H9 (cell line): ENCODE measurements around the gene ACAA2. TPM values are rescaled to one million over a fixed set of nuclear protein-coding genes. Genes with fewer than 3 reads are reported as not detected.

Experiments used
- DNase-seq: peaks from one replicate; pipeline ENCODE4 v3.0.0-alpha.2; 2017
- H2AFZ ChIP-seq: one replicate; pipeline ENCODE4 v1.6.1; 2013; ENCODE audit warnings: mild to moderate bottlenecking, low read length, control low read depth, moderate library complexity
- H2AK5ac ChIP-seq: 2 replicates; pipeline ENCODE4 v1.6.1; 2013; ENCODE audit warnings: low read length, control low read depth, mixed read lengths; ENCODE audit not compliant: insufficient read length
- H2BK120ac ChIP-seq: one replicate; pipeline ENCODE4 v1.6.1; 2013; ENCODE audit warnings: low read depth, mild to moderate bottlenecking, low read length, control low read depth, inconsistent platforms; ENCODE audit not compliant: poor library complexity, severe bottlenecking
- H2BK12ac ChIP-seq: 2 replicates; pipeline ENCODE4 v1.6.1; 2013; ENCODE audit warnings: low read length, control low read depth, mixed read lengths, low read depth; ENCODE audit not compliant: insufficient read length
- H2BK15ac ChIP-seq: 2 replicates; pipeline ENCODE4 v1.6.1; 2013; ENCODE audit warnings: low read depth, low read length, control low read depth
- H2BK20ac ChIP-seq: one replicate; pipeline ENCODE4 v1.6.1; 2013; ENCODE audit warnings: low read depth, mild to moderate bottlenecking, low read length, control low read depth, inconsistent platforms; ENCODE audit not compliant: poor library complexity, severe bottlenecking
- H2BK5ac ChIP-seq: 2 replicates; pipeline ENCODE4 v1.6.1; 2013; ENCODE audit warnings: low read length, control low read depth, mixed read lengths; ENCODE audit not compliant: insufficient read length
- H3K14ac ChIP-seq: 2 replicates; pipeline ENCODE4 v1.6.1; 2013; ENCODE audit warnings: low read length, control low read depth; ENCODE audit not compliant: insufficient read depth
- H3K18ac ChIP-seq: 2 replicates; pipeline ENCODE4 v1.6.1; 2013; ENCODE audit warnings: low read depth, mild to moderate bottlenecking, mixed read lengths, low read length, control low read depth; ENCODE audit not compliant: insufficient read length
- H3K23ac ChIP-seq: 2 replicates; pipeline ENCODE4 v1.6.1; 2013; ENCODE audit warnings: low read length, control low read depth, mixed read lengths, low read depth; ENCODE audit not compliant: insufficient read length
- H3K23me2 ChIP-seq: 2 replicates; pipeline ENCODE4 v1.6.1; 2013; ENCODE audit warnings: low read depth, mild to moderate bottlenecking, mixed read lengths, low read length, control low read depth; ENCODE audit not compliant: insufficient read length, poor library complexity, severe bottlenecking
- H3K27ac ChIP-seq: 2 replicates; pipeline ENCODE4 v1.5.1; 2013; ENCODE audit warnings: low read length, control low read depth, mixed read lengths, low read depth; ENCODE audit not compliant: insufficient read length
- H3K27me3 ChIP-seq: 2 replicates; pipeline ENCODE4 v1.6.1; 2013; ENCODE audit warnings: low read length, control low read depth, inconsistent platforms; ENCODE audit not compliant: insufficient read depth
- H3K4ac ChIP-seq: 2 replicates; pipeline ENCODE4 v1.6.1; 2013; ENCODE audit warnings: low read depth, mild to moderate bottlenecking, control low read depth, inconsistent platforms, low read length, moderate library complexity
- H3K4me1 ChIP-seq: 2 replicates; pipeline ENCODE4 v1.6.1; 2013; ENCODE audit warnings: low read length, control low read depth, inconsistent platforms; ENCODE audit not compliant: insufficient read depth
- H3K4me2 ChIP-seq: 2 replicates; pipeline ENCODE4 v1.6.1; 2013; ENCODE audit warnings: low read length, control low read depth, mixed read lengths; ENCODE audit not compliant: insufficient read length, insufficient read depth
- H3K56ac ChIP-seq: 2 replicates; pipeline ENCODE4 v1.6.1; 2013; ENCODE audit warnings: low read depth, mild to moderate bottlenecking, mixed read lengths, low read length, control low read depth; ENCODE audit not compliant: insufficient read length
- H3K79me1 ChIP-seq: 2 replicates; pipeline ENCODE4 v1.6.1; 2013; ENCODE audit warnings: low read depth, mild to moderate bottlenecking, moderate library complexity, low read length, control low read depth, inconsistent platforms; ENCODE audit not compliant: insufficient read depth, poor library complexity, severe bottlenecking
- H3K79me2 ChIP-seq: 2 replicates; pipeline ENCODE4 v1.6.1; 2013; ENCODE audit warnings: low read length, control low read depth, inconsistent platforms; ENCODE audit not compliant: insufficient read depth
- H3K9ac ChIP-seq: 2 replicates; pipeline ENCODE4 v1.6.1; 2013; ENCODE audit warnings: low read length, control low read depth, mixed read lengths; ENCODE audit not compliant: insufficient read length; ENCODE audit errors: extremely low read depth
- H3K9me3 ChIP-seq: one replicate; pipeline ENCODE4 v1.6.1; 2013; ENCODE audit warnings: low read depth, low read length, inconsistent platforms; ENCODE audit not compliant: control insufficient read depth
- H3T11ph ChIP-seq: one replicate; pipeline ENCODE4 v1.6.1; 2013; ENCODE audit warnings: mild to moderate bottlenecking, low read length, control low read depth, inconsistent platforms
- H4K20me1 ChIP-seq: one replicate; pipeline ENCODE4 v1.6.1; 2013; ENCODE audit not compliant: control insufficient read depth, insufficient read length, insufficient read depth
- H4K5ac ChIP-seq: 2 replicates; pipeline ENCODE4 v1.6.1; 2013; ENCODE audit warnings: low read depth, mild to moderate bottlenecking, mixed read lengths, low read length, control low read depth; ENCODE audit not compliant: insufficient read length
- H4K8ac ChIP-seq: replicated peaks from 2 replicates; pipeline ENCODE4 v1.6.1; 2013; ENCODE audit warnings: low read length, control low read depth, mixed read lengths, low read depth; ENCODE audit not compliant: insufficient read length
- H4K91ac ChIP-seq: 2 replicates; pipeline ENCODE4 v1.6.1; 2013; ENCODE audit warnings: low read depth, mild to moderate bottlenecking, moderate library complexity, mixed read lengths, low read length, control low read depth; ENCODE audit not compliant: insufficient read length
- H3K27ac Mint-ChIP-seq, 3 experiments: 2 replicates in 2 of 3; 3 replicates in 1 of 3; pipeline ENCODE4 v1.8.0; 2020 to 2021; ENCODE audit warnings: mixed read lengths in 3 of 3, mild to moderate bottlenecking in 1 of 3, moderate library complexity in 1 of 3
- H3K27me3 Mint-ChIP-seq: 2 replicates; pipeline ENCODE4 v1.8.0; 2021; ENCODE audit warnings: low read depth, mild to moderate bottlenecking, moderate library complexity, mixed read lengths
- H3K36me3 Mint-ChIP-seq, 3 experiments: 2 replicates in 2 of 3; 3 replicates in 1 of 3; pipeline ENCODE4 v1.8.0; 2020 to 2021; ENCODE audit warnings: low read depth in 3 of 3, mixed read lengths in 3 of 3; ENCODE audit not compliant: insufficient read depth in 1 of 3
- H3K4me1 Mint-ChIP-seq, 2 experiments: 2 replicates each; pipeline ENCODE4 v1.8.0; 2020; ENCODE audit warnings: mixed read lengths in 2 of 2
- H3K4me3 Mint-ChIP-seq, 2 experiments: 2 replicates in 1 of 2; 3 replicates in 1 of 2; pipeline ENCODE4 v1.8.0; 2020 to 2021; ENCODE audit warnings: mild to moderate bottlenecking in 2 of 2, mixed read lengths in 2 of 2, moderate library complexity in 1 of 2
- H3K9me3 Mint-ChIP-seq, 2 experiments: 2 replicates in 1 of 2; 3 replicates in 1 of 2; pipeline ENCODE4 v1.8.0; 2020; ENCODE audit warnings: mild to moderate bottlenecking in 2 of 2, mixed read lengths in 2 of 2, moderate library complexity in 1 of 2
- CTCF ChIP-seq: fragments of 200-600 bp; sonication (generic); conservative IDR thresholded peaks from 3 replicates; pipeline ENCODE4 v1.8.0; 2021; ENCODE audit warnings: antibody characterized with exemption, mild to moderate bottlenecking
- WGBS: extraction: QIAGEN DNeasy Blood & Tissue Kit; methylation state at CpG from one replicate; pipeline ENCODE4 v1.1.7; 2013; ENCODE audit warnings: missing lambda C conversion rate, low lambda C conversion rate, mixed read lengths; ENCODE audit not compliant: insufficient read length; ENCODE audit errors: extremely low coverage; 5-methylcytosine and 5-hydroxymethylcytosine counted together
- total RNA-seq: library from RNA; stranded (reverse); gene quantifications from 2 replicates; pipeline ENCODE4 v1.2.1, GENCODE V29; 2021

Gene ACAA2
- total RNA-seq, 1 experiment from 2014 or later: 115 TPM

GRCh38 chr18:49844903-49845302, 31.6 kb upstream of the ACAA2 start:
- H2BK120ac ChIP-seq: no peak overlapping the region
- H3K9me3 ChIP-seq: no peaks in the 10 kb centered on the region
- no peak overlapping the region for H3K4me2 ChIP-seq
- H2BK20ac ChIP-seq: no peak overlapping the region
- H3K79me2 ChIP-seq: no peaks in the 10 kb centered on the region
- no peak overlapping the region for H3K27ac ChIP-seq
- no peak overlapping the region for H3K23ac ChIP-seq
- H2BK15ac ChIP-seq: no peak overlapping the region
- H2AK5ac ChIP-seq: no peak overlapping the region
- no peak overlapping the region for H3K56ac ChIP-seq
- no peak overlapping the region for H2BK5ac ChIP-seq
- no peak for DNase-seq
- no peak overlapping the region for H3K9ac ChIP-seq
- H4K91ac ChIP-seq: no peak overlapping the region
- H2AFZ ChIP-seq: no peak overlapping the region
- H3K27me3 ChIP-seq: no peaks in the 10 kb centered on the region
- no peak overlapping the region for H2BK12ac ChIP-seq
- no CpG with 5 or more reads among the region's 1 CpG for WGBS
- H4K20me1 ChIP-seq: no peaks in the 10 kb centered on the region
- Mint-ChIP-seq H3K36me3 (peaks cover 0 to 6% (median 0%) of the 10 kb centered on the region in 3 experiments; a peak in 3 of 7 replicates), H3K9me3 (no peaks in the 10 kb centered on the region), H3K4me1 (peaks cover 41 to 43% of the 10 kb centered on the region in 2 experiments), H3K4me3 (no peak overlapping the region), H3K27ac (peak overlapping the region in 1 of 3 experiments; percentile 10; a peak in 3 of 7 replicates), H3K27me3 (no peaks in the 10 kb centered on the region; the same call in none of the 2 replicates)
- H4K5ac ChIP-seq: no peak overlapping the region
- H4K8ac ChIP-seq: no peak overlapping the region
- no peak overlapping the region for H3K14ac ChIP-seq
- no peak overlapping the region for H3K18ac ChIP-seq
- no peak overlapping the region for H3T11ph ChIP-seq
- H3K79me1 ChIP-seq: no peaks in the 10 kb centered on the region
- no peaks in the 10 kb centered on the region for H3K23me2 ChIP-seq
- H3K4ac ChIP-seq: no peak overlapping the region
- no peak for TF ChIP-seq CTCF
- H3K4me1 ChIP-seq: peaks cover 3% of the 10 kb centered on the region; the same call in 1 of the 2 replicates
